ENCODE results near the gene EIF3J.
"Not testable (repeated sequence)": the region's sequence is repeated elsewhere in the genome, so short reads cannot be mapped to it uniquely, and the experiment has no call there.

Gene EIF3J

DNA sequence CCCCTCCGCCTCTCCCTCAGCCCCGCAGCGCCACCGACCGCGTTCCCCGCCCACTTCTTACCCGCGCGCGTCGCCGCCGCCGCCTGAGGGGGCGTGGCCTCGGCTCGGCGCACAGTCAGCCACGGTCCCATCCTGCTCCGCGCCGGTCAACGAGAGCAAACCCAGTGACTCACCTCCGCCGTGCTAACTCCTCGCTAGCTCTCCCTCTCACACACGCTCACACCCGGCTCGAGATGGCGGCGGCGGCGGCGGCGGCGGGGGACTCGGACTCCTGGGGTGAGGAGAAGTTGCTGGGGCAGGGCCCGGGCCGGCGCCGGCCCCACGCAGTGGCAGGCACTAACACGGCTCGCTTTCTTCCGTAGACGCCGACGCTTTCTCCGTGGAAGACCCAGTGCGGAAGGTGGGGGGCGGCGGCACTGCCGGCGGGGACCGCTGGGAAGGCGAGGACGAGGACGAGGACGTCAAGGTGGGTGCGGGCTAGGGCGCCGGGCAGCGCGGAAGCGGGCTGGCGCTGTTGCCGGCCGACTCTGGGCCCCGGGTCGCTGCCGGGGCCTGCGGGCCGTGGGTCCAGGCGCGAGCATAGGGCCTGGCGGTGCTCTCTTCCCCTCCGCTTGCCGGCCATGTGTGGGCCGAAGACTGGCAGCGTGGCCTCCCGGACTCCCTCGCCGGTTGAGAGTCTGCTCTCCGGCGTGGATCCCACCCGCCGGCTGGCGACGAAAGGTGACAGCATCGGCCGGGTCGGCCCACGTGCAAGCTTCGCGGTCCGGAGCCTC, at the start of gene EIF3J:
Gene EIF3J, plus strand, starts transcription at position 186 of the 773 bp plus-strand sequence. Its CDS starts 48 bp downstream, at position 234.
- peak; percentile 72 for DNase-seq (ENCODE audit: low spot score)

GRCh38 chr15:44489464-44489863, 47.5 kb upstream of the EIF3J start:
- no peak for DNase-seq (ENCODE audit: low spot score)

- DNase-seq (ENCODE audit: low spot score): no peak
Observed at GRCh38 chr15:44490622-44491021, 46.3 kb upstream of the EIF3J start.

DNA sequence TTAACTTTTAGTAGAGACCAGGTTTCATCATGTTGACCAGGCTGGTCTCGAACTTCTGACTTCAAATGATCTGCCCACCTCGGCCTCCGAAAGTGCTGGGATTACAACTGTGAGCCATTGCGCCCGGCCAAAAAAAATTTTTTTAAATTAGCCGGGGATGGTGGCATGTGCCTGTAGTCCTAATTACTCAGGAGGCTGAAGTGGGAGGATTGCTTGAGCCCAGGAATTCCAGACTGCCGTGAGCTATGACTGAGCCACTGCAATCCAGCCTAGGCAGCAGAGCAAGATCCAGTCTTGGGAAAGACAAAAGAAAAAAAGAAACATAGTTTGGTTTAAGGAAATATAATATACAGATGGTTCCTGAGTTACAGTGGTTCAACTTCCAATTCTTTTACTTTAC, 44.9 kb upstream of the EIF3J start:
- no peak for DNase-seq (ENCODE audit: low spot score)

DNA sequence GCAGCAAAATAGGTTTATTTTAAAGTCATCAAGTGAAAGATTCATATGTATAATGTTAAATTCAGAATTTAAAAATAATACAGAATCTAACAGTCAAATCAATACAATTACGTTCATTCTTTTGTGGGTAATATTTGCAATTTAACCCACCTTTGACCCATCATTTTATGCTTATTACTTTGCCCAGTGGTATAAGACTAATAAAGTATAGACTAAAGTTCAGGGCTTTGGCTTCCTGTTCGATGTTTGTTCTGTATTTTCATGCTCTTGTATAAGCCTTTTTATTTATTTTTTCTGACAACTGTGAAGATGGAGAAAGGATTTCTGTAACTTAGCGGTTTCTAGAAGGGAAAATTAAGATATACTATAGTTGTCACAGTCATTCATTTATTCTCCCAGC, 44.3 kb upstream of the EIF3J start:
- no peak for DNase-seq (ENCODE audit: low spot score)

DNA sequence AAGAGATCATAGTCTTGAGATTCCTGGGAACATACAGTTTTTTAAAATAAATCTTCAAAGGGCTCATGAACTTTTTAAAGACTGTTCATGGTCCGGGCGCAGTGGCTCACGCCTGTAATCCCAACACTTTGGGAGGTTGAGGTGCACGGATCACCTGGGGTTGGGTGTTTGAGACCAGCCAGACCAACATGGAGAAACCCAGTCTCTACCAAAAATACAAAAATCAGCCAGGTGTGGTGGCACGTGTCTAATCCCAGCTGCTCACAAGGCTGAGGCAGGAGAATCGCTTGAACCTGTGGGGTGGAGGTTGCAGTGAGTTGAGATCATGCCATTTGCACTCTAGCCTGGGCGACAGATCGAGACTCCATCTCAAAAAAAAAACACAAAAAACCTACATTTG, 41.4 kb upstream of the EIF3J start:
- no peak for DNase-seq (ENCODE audit: low spot score)

DNA sequence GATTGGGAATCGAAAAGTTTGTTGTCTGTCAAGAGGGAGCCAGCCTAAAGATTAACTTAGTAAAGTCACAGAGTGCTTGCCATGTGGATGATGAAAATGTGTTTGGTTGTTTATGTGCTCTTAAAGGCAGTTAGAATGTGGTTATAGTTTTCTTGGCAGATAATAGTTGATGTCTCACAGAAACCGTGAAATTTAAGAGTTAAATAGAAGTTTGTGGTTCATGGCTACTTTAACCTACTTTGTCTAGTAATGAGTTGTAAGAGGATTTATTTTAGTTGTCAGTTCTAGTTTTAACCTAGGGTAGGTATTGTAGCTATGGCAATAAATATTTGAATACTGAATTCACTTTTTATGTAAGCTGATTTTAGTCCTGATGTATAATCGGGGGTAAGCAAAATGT, 36.4 kb upstream of the EIF3J start:
- no peak for DNase-seq (ENCODE audit: low spot score)

DNA sequence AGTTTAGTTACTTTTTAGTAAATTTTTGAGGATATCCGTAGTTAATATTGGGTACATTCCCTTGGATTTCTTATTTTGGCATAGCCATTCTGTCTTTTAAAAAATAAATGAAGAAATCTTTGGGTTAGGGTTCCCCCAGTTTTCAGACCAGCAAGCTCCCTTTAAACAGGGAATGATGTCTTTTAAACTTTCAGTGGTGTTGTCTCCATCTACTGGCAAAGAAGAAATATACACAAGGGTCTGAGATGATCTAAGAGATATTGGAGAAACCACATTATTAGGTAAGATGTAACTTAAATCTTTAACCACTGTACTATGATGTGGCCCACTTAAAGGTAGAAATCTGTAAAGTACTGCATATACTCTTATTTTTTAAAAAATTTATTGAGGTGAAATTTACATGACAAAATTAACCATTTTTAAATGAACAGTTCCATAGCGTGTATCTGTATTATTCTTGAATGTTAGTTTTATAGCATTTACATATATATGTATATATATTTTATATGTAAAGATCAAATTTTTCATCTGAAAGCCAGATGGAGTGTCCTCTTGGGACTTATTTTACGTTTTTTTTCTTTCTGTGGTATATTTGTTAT, 35.1 kb upstream of the EIF3J start:
- DNase-seq (ENCODE audit: low spot score): no peak

- no peak for DNase-seq (ENCODE audit: low spot score)
Observed at GRCh38 chr15:44516436-44516835, 20.5 kb upstream of the EIF3J start.

- no peak for DNase-seq (ENCODE audit: low spot score)
Observed at GRCh38 chr15:44519537-44519936, 17.4 kb upstream of the EIF3J start.

DNA sequence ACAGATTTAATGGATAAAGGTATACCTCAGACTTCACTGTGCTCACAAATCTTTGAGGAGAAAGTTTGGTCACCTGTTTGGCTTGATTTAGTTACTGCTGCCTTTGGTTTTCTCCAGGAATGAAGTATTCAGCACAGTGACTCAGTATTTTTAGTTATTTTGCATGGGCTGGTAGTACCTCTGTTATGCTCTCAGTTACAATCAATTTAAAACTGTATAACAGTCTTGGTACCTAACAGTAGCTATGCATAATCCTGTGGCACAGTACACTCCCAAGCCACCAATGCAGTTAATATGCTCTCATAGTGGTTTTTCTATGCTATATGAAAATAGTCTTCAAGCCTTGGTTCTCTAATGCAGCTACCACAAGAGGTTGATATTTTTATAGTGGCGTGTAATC, 11.9 kb upstream of the EIF3J start:
- no peak for DNase-seq (ENCODE audit: low spot score)

- no peak for DNase-seq (ENCODE audit: low spot score)
Observed at GRCh38 chr15:44527241-44527640, 9.7 kb upstream of the EIF3J start.

DNA sequence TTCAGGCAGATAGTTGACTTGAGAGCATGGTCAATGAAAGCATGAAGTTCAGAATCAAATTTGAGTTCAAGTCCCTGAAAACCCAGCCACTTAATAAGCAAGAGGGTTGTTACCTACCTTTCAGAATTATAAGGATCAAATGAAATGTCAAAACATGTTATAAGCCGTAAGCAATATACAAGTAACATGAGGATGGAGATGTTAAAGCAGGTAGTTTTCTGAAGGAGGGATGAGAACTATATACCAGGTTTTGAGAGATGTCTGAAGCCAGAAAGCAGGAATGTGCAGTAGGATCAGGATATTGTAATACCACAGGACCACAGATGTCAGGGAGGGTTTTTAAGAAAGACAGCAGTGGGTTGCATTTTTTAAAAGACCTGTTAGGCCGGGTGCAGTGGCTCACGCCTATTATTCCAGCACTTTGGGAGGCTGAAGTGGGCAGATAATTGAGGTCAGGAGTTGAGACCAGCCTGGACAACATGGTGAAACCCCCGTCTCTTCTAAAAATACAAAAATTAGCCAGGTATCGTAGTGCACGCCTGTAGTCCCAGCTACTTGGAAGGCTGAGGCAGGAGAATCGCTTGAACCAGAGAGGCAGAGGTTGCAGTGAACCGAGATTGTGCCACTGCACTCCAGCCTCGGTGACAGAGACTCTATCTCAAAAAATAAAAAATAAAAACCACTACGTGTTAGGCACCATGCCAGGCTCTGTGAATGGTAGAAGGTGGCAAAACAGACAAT, 6.9 kb upstream of the EIF3J start:
- DNase-seq (ENCODE audit: low spot score): no peak

- DNase-seq (ENCODE audit: low spot score): no peak
Observed at GRCh38 chr15:44530653-44531052, 6.3 kb upstream of the EIF3J start.

GRCh38 chr15:44532275-44532674, 4.7 kb upstream of the EIF3J start:
- not testable (repeated sequence) for DNase-seq (ENCODE audit: low spot score)

- DNase-seq (ENCODE audit: low spot score): no peak
Observed at GRCh38 chr15:44532689-44533088, 4.3 kb upstream of the EIF3J start.

- DNase-seq (ENCODE audit: low spot score): no peak
Observed at GRCh38 chr15:44535092-44535491, 1.9 kb upstream of the EIF3J start.

DNA sequence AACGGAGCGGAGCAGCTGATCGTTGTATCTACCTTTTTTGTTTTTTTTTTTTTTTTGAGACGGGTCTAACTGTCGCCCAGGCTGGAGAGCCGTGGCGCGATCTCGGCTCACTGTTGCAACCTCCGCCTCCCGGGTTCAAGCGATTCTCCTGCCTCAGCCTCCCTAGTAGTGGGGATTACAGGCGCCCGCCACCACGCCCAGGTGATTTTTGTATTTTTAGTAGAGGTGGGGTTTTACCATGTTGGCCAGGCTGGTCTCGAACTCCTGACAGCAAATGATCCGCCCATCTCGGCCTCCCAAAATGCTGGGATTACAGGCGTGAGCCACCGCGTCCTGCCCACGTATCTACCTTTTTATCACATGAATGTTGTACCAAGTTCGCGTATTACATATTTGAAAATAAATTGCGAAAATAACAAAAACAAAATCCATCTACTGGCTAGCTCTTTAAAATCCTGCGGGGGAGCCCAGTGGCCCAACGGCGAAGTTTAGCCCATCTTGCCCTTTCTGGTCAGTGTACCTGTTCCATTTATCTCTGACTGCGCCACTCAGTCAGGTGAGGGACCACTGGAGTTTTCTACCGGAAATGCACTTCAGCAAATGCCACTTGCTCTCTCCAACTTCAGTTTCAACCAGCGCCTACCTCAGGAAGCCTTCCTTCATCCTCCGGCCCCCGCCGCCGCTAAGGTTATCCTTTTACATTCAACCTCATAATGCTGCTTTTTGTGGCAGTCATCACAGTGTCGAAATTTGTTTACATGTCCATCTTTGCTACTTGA, 1.2 kb upstream of the EIF3J start:
- no peak for DNase-seq (ENCODE audit: low spot score)

GRCh38 chr15:44536302-44536961, 515 bp upstream of the EIF3J start:
- DNase-seq (ENCODE audit: low spot score): peak; percentile 96

- no peak for DNase-seq (ENCODE audit: low spot score)
Observed at GRCh38 chr15:44537735-44538240, 841 bp downstream of the EIF3J start.

DNA sequence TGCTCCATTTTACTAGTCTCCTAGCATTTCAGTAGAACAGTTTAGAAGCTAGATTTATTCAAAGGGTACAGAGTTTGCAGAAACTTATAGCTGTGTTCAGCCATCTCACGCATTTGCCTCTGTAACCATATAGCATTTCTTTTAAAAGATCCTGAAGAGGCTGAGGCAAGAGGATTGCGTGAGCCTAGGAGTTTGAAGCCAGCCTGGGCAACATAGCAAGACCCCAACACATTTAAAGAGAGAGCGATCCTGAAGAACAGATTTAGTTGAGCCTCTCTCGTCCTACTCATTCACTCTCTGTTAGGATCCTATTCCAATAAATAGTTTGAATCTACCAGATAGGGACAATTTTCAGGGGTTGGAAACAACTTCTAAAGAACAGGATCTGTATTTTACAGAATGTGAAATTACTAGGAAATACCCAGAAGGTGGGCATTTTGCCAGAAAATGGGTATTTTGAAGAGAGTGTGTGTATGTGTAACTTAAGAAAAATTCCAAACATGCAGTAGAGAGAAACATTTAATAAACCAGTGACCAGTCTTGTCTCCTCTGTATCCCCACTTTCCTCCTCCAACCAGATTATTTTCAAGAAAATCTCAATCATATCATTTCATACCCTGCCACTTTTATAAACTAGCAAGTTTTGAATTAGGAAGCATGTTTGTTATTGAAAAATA, 4.5 kb downstream of the EIF3J start:
- DNase-seq (ENCODE audit: low spot score): no peak
